WTC11 (cell line): Measurements from ENCODE around the gene GOLT1B. TPM values are rescaled to one million over a fixed set of nuclear protein-coding genes. Genes with fewer than 3 reads are reported as not detected.

Experiments
- ATAC-seq: fragments of 200-7000 bp; cut with Tn5 transposase; 2 replicates; pipeline ENCODE4 v1.10.0; 2021; ENCODE audit warnings: mild to moderate bottlenecking, moderate library complexity
- CTCF ChIA-PET: fragments of 300-600 bp; sonication (Branson Sonifier 250); formaldehyde crosslinking; loops from one replicate; lab custom pipeline; 2021; ENCODE audit warnings: antibody characterized with exemption; lab: Charles Lee
- POLR2A ChIA-PET: fragments of 350-600 bp; sonication (Branson Sonifier 250); formaldehyde crosslinking; loops from one replicate; lab custom pipeline; 2021; ENCODE audit warnings: antibody characterized with exemption; lab: Charles Lee
- DNase-seq: peaks from one replicate; pipeline ENCODE4 v3.0.0; 2021; ENCODE audit warnings: low spot score
- H3K27ac Mint-ChIP-seq: 2 replicates; pipeline ENCODE4 v1.8.0; 2021; ENCODE audit warnings: mixed read lengths
- H3K27me3 Mint-ChIP-seq: 2 replicates; pipeline ENCODE4 v1.8.0; 2021; ENCODE audit warnings: low read depth, mild to moderate bottlenecking, moderate library complexity, mixed read lengths
- H3K36me3 Mint-ChIP-seq: 2 replicates; pipeline ENCODE4 v1.8.0; 2021; ENCODE audit warnings: mixed read lengths
- H3K4me1 Mint-ChIP-seq: 2 replicates; pipeline ENCODE4 v1.8.0; 2022; ENCODE audit warnings: mixed read lengths
- H3K4me3 Mint-ChIP-seq: 2 replicates; pipeline ENCODE4 v1.8.0; 2021; ENCODE audit warnings: mild to moderate bottlenecking, moderate library complexity, mixed read lengths
- H3K9me3 Mint-ChIP-seq: 2 replicates; pipeline ENCODE4 v1.8.0; 2021; ENCODE audit warnings: mixed read lengths
- CDX4 ChIP-seq: fragments of 250-450 bp; sonication (Bioruptor Pico); IDR thresholded peaks from 2 replicates; pipeline ENCODE4 v1.9.0; 2021; ENCODE audit warnings: moderate library complexity, mild to moderate bottlenecking, inconsistent platforms, borderline replicate concordance
- CTCF ChIP-seq: fragments of 200-600 bp; IDR thresholded peaks from 2 replicates; pipeline ENCODE4 v1.8.0; 2022; ENCODE audit warnings: antibody characterized with exemption
- E2F1 ChIP-seq: sonication (generic); formaldehyde crosslinking; IDR thresholded peaks from 2 replicates; pipeline ENCODE4 v1.8.0; 2022; ENCODE audit warnings: mild to moderate bottlenecking, missing genetic modification reagents
- GABPB1 ChIP-seq: sonication (generic); formaldehyde crosslinking; IDR thresholded peaks from 2 replicates; pipeline ENCODE4 v1.8.1; 2023; ENCODE audit warnings: mild to moderate bottlenecking, missing genetic modification reagents
- GRHL2 ChIP-seq: fragments of 250-450 bp; sonication (Bioruptor Pico); IDR thresholded peaks from 2 replicates; pipeline ENCODE4 v1.8.0; 2022; ENCODE audit warnings: mild to moderate bottlenecking, moderate library complexity; ENCODE audit not compliant: insufficient replicate concordance, severe bottlenecking
- IRF1 ChIP-seq: sonication (generic); formaldehyde crosslinking; IDR thresholded peaks from 2 replicates; pipeline ENCODE4 v1.8.0; 2023; ENCODE audit warnings: missing genetic modification reagents
- JAZF1 ChIP-seq: fragments of 250-450 bp; sonication (Bioruptor Pico); IDR thresholded peaks from 2 replicates; pipeline ENCODE4 v1.9.0; 2021; ENCODE audit warnings: moderate library complexity, mild to moderate bottlenecking, inconsistent platforms
- KAT7 ChIP-seq: sonication (generic); formaldehyde crosslinking; IDR thresholded peaks from 2 replicates; pipeline ENCODE4 v1.8.1; 2023; ENCODE audit warnings: missing genetic modification reagents, mild to moderate bottlenecking, borderline replicate concordance
- MXD4 ChIP-seq: fragments of 250-450 bp; sonication (Bioruptor Pico); IDR thresholded peaks from 2 replicates; pipeline ENCODE4 v1.8.0; 2021; ENCODE audit warnings: mild to moderate bottlenecking, moderate library complexity, borderline replicate concordance
- SOX15 ChIP-seq: fragments of 250-450 bp; sonication (Bioruptor Pico); IDR thresholded peaks from 2 replicates; pipeline ENCODE4 v1.9.0; 2021; ENCODE audit warnings: mild to moderate bottlenecking
- ZMAT4 ChIP-seq: fragments of 250-450 bp; sonication (Bioruptor Pico); IDR thresholded peaks from 2 replicates; pipeline ENCODE4 v1.9.0; 2021; ENCODE audit warnings: mild to moderate bottlenecking
- ZNF232 ChIP-seq: sonication (generic); formaldehyde crosslinking; IDR thresholded peaks from 2 replicates; pipeline ENCODE4 v1.8.0; 2022; ENCODE audit warnings: mild to moderate bottlenecking, missing genetic modification reagents
- ZNF263 ChIP-seq: sonication (generic); formaldehyde crosslinking; IDR thresholded peaks from 2 replicates; pipeline ENCODE4 v1.8.1; 2022; ENCODE audit warnings: low read depth, mild to moderate bottlenecking, moderate library complexity, missing genetic modification reagents
- ZNF396 ChIP-seq: fragments of 250-450 bp; sonication (Bioruptor Pico); IDR thresholded peaks from 2 replicates; pipeline ENCODE4 v1.8.0; 2021; ENCODE audit warnings: mild to moderate bottlenecking, moderate library complexity, borderline replicate concordance
- ZNF512 ChIP-seq: sonication (generic); formaldehyde crosslinking; IDR thresholded peaks from 2 replicates; pipeline ENCODE4 v1.8.1; 2022; ENCODE audit warnings: missing genetic modification reagents, borderline replicate concordance
- ZSCAN18 ChIP-seq: fragments of 250-450 bp; sonication (Bioruptor Pico); IDR thresholded peaks from 2 replicates; pipeline ENCODE4 v2.1.2; 2022; ENCODE audit warnings: mild to moderate bottlenecking, moderate library complexity
- total RNA-seq: library from RNA; stranded (reverse); gene quantifications from 3 replicates; pipeline ENCODE4 v1.2.3, GENCODE V29; 2021

The GOLT1B gene
- total RNA-seq, 1 experiment from 2014 or later: 39.7 TPM

GRCh38 chr12:21529456-21529855, 27.9 kb downstream of the GOLT1B start:
- CTCF ChIA-PET: no interaction called here
- H3K4me3 Mint-ChIP-seq: no peak overlapping the region
- H3K4me1 Mint-ChIP-seq: peaks cover 12% of the 10 kb centered on the region
- peaks cover 60% of the 10 kb centered on the region for H3K27me3 Mint-ChIP-seq
- POLR2A ChIA-PET: no interaction called here
- TF ChIP-seq GABPB1 (CRISPR knock-in tag) (no peak), E2F1 (CRISPR knock-in tag) (no peak), CDX4 (CRISPR knock-in tag) (no peak), IRF1 (CRISPR knock-in tag) (no peak), ZNF512 (CRISPR knock-in tag) (no peak), SOX15 (CRISPR knock-in tag) (no peak), GRHL2 (CRISPR knock-in tag) (no peak), ZMAT4 (CRISPR knock-in tag) (no peak), ZSCAN18 (no peak), MXD4 (CRISPR knock-in tag) (no peak), JAZF1 (CRISPR knock-in tag) (no peak), ZNF396 (CRISPR knock-in tag) (no peak), CTCF (no peak), KAT7 (CRISPR knock-in tag) (no peak)
- H3K27ac Mint-ChIP-seq: no peak overlapping the region
- DNase-seq (no peak), ATAC-seq (no peak)
- no peaks in the 10 kb centered on the region for H3K9me3 Mint-ChIP-seq
- no peaks in the 10 kb centered on the region for H3K36me3 Mint-ChIP-seq

GRCh38 chr12:21538061-21538653, 36.6 kb downstream of the GOLT1B start:
- POLR2A ChIA-PET: no interaction called here
- peaks cover 3% of the 10 kb centered on the region; the same call in 1 of the 2 replicates for H3K27me3 Mint-ChIP-seq
- DNase-seq (no peak), ATAC-seq (no peak)
- no peak overlapping the region for H3K4me3 Mint-ChIP-seq
- CTCF ChIA-PET: no interaction called here
- H3K27ac Mint-ChIP-seq: no peak overlapping the region
- TF ChIP-seq ZNF232 (no peak), ZNF263 (CRISPR knock-in tag) (no peak)
- TF ChIP-seq, all 79 proteins: peak for 0
- Mint-ChIP-seq H3K4me1 (no peaks in the 10 kb centered on the region), H3K36me3 (no peaks in the 10 kb centered on the region), H3K9me3 (no peaks in the 10 kb centered on the region)
